Right hindlimb (tissue), 1 donor: Measurements from ENCODE around the gene PSG5.
"Not testable (repeated sequence)": the region's sequence is repeated elsewhere in the genome, so short reads cannot be mapped to it uniquely, and the experiment has no call there.

Experiments used
- DNase-seq: peaks from one replicate; pipeline ENCODE4 v3.0.0-alpha.2; 2018

The PSG5 gene

DNA sequence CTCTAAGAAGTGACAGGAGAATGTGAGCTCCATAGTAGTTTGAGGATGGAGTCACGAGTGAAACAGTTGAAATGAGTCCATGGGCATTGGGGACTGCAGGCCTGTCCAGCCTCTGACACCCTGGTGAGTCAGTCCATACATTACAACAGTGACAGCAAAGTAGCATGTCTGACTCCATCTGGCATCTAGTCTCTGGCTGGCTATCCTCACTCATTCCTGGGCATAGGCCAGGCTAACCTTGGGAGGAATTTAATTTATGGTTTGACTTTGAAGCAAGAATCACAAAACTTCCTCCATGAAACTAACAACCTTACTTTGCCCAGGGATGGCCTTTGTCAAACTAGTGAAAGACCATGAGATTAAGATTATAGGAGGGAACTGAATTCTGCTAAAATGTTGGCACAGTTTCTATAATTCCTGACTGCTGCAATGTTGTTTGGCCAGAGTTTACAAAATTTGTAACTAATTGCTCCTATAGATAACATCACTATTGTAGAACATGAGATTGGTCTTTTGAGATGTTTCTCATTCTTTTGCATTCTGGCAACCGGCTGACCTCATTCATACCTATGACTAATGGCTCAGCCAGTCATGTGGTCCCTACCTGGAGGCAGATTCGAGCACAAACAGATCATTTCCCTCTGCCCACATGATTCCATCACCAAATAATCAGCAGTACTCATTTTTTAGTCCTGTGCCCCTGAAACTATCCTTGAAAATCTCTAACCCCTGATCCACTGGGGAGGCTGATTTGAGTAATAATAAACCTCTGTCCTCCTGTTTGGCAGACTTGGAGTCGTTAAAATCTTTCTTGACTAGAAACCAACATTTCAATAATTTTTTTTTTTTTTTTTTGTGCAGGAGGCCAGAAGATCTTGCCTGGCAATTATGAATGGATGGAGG is 4.2 kb downstream of the PSG5 start:
- not testable (repeated sequence) for DNase-seq

DNA sequence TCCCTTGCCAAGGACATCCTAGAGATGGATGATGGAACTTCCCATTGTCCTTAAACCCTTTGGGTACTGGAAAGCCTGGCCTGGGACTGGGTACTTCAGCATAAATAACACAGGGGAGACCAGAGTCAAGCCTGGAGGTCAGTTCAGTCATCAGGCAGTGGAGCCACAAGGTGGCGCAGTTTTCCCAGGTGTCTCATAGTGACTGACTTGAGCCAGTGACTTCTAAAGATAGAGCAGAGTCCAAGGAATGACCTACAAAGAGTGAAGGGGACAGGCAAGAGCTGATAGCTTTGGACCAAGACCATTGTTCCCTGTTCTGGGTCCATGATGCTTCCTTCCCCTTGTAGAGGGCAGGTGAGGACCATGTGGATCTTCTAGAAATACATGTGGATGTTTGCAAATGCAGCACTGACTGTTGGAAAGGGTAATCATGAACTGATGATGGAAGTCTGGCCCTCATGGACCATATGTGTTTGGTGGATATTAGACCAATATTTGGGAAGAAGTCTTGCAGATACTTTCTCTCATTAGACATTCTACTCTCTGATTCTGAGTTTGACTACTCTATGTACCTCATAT is 6.7 kb downstream of the PSG5 start:
- DNase-seq = not testable (repeated sequence)

DNA sequence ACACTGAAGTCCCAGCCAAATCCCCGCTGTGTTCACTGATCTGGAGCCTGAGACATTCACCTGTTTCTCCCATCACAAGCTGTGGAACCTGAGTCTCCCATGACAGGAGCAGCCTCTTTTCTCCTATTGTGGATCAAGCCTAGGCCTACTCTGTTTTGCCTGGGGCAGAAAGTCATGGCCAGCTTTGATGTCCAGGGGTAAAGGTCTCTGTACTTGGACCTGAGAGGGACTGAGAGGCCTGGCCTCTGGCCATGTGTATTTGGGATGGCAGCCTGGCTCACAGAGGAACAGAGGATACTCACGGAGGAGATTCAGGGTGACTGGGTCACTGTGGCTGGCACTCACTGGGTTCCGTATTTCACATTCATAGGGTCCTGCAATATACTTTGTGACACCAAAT is 7.8 kb downstream of the PSG5 start:
- not testable (repeated sequence) for DNase-seq

DNA sequence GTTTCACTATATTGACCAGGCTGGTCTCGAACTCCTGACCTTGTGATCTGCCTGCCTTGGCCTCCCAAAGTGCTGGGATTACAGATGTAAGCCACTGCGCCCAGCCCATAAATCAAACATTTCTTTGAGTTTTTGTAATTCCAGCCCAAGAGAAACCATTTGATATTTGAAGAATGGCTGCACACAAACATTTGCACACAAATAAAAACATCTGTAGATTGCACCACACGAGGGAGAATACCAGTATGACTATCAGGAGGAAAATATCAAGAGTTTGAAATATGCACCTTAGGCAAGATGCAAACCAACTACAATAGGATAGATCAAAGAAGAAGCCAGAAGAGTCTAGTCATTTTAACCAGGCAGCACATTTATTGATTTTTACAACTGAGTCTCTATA is 20.4 kb downstream of the PSG5 start:
- not testable (repeated sequence) for DNase-seq

DNA sequence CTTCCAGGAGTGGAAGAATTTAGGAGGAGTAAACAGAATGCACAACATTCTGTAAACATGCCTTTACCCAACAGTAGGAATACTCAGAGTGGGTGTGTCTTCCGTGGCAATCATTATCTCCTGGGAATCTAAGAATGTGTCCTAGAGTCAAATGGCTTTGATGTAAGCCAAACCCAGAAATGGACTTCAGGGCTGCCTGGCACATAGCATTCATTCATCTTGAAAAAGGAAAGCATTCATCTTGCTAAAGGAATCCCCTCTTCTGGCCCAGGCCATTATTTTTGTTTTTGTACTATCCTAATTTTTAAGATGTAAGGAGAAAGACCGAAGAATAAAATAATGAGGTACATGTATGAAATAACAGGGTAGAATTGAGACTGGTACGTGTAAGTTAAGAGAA is 23.2 kb downstream of the PSG5 start:
- not testable (repeated sequence) for DNase-seq

DNA sequence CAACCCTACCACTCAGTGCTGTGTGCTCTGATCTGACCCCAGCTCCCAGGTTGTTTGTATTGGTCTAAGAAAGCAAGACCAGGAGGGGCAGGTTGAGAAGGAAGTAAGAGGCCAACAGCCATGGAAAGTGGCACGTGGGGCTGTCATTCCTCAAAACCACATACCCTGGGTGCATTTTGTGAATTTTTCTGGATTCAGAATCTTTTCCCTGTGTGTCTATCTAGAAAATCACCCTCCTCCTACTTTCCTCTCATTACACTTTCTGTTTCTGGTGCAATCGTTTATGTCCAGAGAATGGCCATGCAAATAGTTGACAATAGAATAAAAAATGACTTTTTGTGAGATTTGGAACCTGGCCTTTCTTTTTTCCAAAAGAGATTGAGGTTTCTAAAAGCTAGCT is 24.1 kb downstream of the PSG5 start:
- DNase-seq = not testable (repeated sequence)

DNA sequence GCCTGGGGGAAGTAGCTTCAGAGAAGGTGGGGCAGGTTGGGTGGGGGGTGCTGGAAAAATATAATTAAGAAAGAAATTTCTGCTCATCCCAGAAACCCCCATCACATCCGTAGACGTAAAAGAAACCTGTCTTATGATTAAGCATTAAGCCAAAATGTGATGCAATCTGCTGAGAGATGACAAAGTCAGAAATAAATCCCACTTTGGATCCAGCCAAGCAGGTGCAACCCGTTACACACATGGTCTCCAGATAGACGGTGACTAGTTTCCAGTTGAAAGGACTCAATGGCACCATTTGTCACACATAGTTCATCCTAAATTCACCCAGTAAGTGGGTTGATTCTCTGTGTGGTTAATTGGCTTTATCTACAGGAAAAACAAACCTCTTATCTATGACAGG is 34.1 kb downstream of the PSG5 start:
- DNase-seq = no peak

DNA sequence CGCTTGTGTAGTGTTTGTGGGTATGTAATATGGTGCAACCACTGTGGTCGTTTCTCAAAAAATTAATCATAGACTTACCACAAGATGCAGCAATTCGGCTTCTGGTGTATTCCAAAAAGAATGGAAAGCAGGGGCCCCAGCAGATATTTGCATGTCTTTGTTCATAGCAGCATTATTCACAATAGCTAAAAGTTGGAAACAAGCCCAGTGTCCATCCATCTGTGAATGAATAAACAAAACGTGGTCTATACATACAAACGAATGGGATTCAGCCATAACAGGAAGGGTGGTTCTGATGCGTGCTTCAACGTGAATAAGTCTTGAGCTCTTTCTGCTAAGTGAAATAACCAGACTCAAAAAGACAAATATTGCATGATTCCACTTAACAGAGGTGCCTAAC is 36.5 kb downstream of the PSG5 start:
- DNase-seq = not testable (repeated sequence)

DNA sequence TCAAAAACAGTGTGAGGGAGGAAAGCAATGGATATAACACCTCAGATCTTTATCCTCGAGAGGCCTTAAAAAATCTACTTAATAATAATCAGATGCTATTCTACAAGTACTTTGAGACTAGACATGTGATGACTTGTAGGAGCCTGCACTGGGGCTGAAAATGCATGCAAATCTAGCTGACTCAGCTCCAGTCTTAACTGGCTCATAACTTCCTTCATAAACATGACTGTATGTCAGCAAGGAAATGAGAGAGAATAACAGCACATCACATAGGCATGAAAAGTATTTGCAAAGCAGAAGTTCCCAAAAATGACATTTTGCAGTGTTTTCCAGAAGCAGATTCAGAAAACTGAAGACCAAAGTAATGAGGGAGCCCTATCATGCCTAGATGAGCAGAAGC is 38.1 kb downstream of the PSG5 start:
- no peak for DNase-seq

DNA sequence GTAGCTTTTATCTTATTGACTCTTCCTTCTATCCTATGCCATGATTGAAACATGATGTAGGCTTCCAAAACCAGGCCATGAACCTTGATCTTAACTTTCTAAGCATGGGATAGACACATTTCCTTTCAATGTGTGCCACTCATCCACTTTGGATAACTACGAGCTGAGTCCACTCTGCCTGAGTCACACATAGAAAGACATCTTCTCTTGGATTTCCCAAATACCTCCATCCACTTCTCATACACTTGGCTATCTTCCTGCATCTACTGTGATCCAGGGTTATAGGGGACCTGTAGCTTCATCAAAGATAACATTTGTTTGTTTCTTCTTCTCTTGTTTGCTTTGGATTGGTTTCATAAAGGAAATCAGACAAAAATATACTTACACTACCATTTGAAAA is 44.6 kb downstream of the PSG5 start:
- DNase-seq = not testable (repeated sequence)

DNA sequence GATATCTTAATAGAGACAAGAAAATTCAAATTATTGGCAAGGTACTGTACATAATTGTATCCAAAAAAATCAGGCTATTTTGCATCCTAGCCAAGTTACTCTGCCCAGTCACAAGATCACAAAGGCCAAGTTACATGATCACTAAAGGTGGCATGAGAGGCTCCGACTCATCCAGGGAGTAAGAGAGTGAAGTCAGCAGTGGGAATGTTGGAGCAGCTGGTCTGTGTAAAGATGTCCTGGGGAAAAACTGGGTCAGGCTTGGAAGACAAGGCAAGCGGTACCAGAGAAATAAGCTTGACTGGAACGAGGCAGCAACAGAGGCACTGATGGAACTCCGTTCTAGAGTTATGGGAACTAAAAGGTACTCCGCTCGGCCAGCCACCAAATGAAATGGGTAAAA is 53.6 kb downstream of the PSG5 start:
- no peak for DNase-seq

DNA sequence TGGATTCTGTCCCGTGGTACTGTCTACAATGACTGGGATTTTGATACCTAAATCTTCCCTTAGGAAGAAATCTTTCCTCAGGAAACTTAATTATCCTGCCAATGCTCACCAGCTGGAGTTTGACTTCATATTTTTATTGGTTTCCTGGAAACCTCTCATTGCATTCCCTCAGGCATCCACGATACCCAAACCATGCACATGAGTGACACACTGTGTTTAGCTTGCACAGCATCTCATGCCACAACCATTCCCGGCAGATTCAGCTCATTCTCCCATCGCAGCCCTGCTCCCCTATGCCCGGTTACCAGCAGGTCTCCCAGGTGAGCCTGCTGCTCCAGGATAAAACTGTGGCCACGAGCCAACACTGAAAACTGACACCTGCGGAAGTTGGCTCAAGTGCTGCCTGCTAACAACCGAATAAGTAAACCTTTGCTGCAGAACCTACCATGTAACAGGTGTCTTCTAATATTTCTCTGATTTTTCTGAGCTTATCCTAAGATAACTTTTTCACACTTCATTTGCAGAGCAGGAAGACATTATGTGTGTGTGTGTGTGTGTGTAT is 55.0 kb downstream of the PSG5 start:
- DNase-seq = not testable (repeated sequence)

DNA sequence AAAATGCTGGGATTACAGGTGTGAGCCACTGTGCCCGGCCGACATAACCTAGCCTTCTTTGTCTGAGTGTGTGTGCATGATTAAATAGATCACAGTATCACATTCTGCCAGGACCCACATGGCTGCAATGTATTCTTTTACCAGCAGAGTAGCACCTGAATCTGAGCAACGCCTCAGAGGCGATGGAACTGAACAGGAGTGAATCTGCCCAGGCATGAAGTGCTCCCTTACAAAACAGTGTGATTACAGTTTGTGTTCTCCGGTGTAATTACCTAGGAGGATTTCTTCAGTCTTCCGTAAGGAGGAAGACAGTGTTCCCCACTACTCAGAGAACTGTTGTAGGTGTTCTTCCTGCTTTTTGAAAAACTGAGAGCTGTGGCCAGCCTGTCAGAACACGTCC is 57.1 kb downstream of the PSG5 start:
- not testable (repeated sequence) for DNase-seq

DNA sequence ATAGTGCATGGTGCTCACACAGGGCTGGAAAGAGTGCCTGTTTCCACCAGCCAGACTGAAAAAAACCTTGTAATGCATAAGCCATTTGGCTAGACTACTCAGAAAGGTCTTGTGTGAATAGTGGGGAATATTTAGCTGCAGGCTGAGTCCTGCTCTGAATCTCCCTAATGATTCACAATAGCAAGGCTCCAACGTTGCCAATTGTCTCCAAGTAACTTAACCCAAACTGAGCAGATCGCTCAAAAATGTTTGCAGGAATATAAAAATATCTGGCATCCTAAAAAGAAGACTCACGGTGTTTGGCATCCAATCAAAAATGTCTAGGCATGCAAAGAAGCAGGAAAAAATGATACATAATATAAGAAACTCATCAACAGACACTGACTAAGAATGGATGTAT is 59.0 kb downstream of the PSG5 start:
- not testable (repeated sequence) for DNase-seq

DNA sequence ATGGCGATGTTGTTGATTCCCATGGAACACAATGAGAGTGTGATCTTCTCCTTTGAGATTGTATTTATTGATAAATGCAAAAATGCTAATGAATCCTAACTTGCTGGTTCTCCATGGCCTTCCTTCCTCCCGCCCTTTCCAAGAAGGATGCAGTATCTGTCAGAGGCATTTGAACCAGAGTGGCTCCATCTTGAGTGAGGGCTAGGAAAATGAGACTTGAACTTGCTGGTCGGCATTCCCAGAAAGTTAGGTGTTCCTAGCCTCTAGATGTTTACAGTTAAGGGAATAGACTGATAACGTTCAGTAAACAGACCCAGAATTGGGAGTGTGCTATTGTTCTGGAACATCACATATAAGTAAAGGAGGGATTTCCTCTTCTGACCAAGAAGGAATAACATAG is 59.6 kb downstream of the PSG5 start:
- DNase-seq = no peak

DNA sequence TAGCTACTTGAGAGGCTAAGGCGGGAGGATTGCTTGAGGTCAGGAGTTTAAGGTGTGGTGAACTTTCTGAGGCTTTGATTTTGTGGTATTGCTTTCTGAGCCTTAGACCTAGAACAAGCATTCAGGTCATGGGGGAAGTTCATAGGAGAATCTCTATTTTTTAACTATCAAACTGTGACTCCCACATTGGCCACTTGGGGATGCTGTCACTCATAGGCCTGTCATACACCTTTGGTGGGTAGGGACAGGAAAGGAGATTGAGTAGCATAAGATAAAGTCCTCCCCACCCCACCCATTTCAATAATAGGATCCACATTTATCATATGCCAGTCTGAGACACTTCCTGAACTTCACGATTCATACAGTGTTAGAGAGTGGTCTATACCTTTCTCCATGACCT is 62.0 kb downstream of the PSG5 start:
- DNase-seq = no peak

DNA sequence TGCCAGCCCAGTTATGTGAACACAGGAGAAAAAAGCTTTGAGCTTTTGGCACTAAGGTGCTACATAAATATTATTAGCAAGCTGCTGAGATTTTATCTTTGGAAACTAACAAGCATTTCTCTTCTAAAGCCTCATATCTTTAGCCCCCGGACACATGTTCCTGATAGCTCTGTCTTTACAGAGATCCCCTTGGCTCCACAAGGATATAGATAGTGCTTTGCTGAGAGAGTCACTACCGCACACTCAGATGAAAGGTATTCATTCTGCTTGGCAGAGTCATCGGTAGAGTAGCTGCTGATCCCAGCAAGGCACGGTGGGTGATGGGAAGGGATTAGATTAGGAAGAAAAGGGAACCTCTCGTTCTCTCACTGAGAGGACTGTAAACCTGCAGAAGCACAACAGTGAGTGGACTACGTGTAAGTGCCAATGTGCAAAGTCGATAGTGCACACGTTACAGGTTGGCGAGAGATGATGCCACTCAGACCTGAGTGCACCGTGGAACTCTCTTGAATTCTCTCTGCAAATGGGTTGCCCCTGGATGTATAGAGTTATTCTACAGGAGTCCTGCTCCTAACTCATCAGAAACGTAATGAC is 65.8 kb downstream of the PSG5 start:
- not testable (repeated sequence) for DNase-seq

DNA sequence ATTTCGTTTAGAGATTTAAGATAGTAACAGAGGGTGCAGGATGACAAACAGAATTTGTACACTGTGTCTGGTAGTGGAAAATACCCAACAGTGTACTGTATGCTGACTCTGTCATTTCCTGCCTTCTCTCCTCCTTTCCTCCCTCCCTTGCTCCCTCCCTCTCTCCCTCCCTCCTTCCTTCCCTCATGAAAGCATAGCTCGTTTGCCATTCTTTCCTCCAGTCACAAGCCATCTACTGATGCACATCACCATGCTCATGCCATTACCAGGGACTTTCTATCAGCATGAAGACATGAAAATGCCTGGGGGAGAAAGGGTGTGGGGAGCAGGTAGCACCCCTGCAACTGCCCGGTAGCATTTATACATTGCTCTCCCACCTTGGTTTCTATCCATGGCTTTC is 66.8 kb downstream of the PSG5 start:
- not testable (repeated sequence) for DNase-seq
